ENCODE results near the gene GEN1. TPM values are rescaled to one million over a fixed set of nuclear protein-coding genes. Genes with fewer than 3 reads are reported as not detected.

Gene GEN1
- total and polyA plus RNA-seq, 2 donors (not counting 1 experiment from before 2014, with no cell fraction given): 16.7 to 105 TPM

DNA sequence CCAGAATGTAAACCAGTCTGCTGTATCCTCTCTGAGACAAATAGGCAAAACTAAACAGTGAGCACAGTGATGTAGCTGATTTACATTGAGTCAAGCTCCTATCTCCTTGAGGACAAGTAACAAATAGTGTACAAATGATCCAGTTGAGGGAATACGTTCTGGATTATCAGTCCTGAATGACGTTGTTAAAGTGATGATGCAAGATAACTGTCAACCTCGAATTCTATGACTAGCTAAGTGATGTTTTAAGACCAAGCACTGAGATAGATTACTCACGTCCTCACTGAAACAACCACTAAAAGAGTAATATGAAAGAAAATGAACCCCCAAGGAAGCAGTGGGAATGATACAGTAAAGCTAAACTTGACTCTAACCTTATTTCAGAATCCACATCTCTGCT lies 47.1 kb upstream of the GEN1 start:
- Histone ChIP-seq H3K27ac (ENCODE audit: low read length in 2 of 2) (no peak overlapping the region), H3K4me3 (ENCODE audit: control extremely low read depth in 1 of 5, extremely low read depth in 1 of 5, insufficient read depth in 1 of 5, low read depth in 2 of 5, low read length in 4 of 5) (no peak overlapping the region), H2AFZ (ENCODE audit: insufficient read depth, low read depth, low read length, poor library complexity, severe bottlenecking) (no peak overlapping the region), H3K9ac (ENCODE audit: low read length) (no peak overlapping the region), H3K4me1 (ENCODE audit: control insufficient read depth in 2 of 2, insufficient read depth in 2 of 2, low read length in 2 of 2) (no peaks in the 10 kb centered on the region), H3K9me3 (ENCODE audit: control extremely low read depth in 1 of 3, control insufficient read depth in 2 of 3, insufficient read depth in 1 of 3, low read length in 2 of 3) (no peaks in the 10 kb centered on the region), H3K79me2 (ENCODE audit: control insufficient read depth, insufficient read depth, low read length) (no peaks in the 10 kb centered on the region), H4K20me1 (ENCODE audit: control insufficient read depth, insufficient read depth, low read length, poor library complexity, severe bottlenecking) (peaks cover 12% of the 10 kb centered on the region), H3K4me2 (replicated peaks; ENCODE audit: low read depth, low read length, poor library complexity, severe bottlenecking) (no peak overlapping the region), H3K36me3 (replicated peaks in 1 of 2; ENCODE audit: control extremely low read depth in 1 of 2, control insufficient read depth in 1 of 2, extremely low read depth in 1 of 2, insufficient read depth in 2 of 2, low read length in 1 of 2) (peaks cover 32 to 81% of the 10 kb centered on the region in 2 experiments), H3K27me3 (replicated peaks in 1 of 4; ENCODE audit: control extremely low read depth in 1 of 4, control insufficient read depth in 3 of 4, insufficient read depth in 4 of 4, low read length in 3 of 4) (no peaks in the 10 kb centered on the region)
- DNase-seq (no peak), ATAC-seq (ENCODE audit: low read depth) (no peak)
- intact Hi-C loops (cut with micrococcal nuclease): no loop called here
- Mint-ChIP-seq H3K27me3 (no peaks in the 10 kb centered on the region), H3K27ac (no peak overlapping the region), H3K9me3 (ENCODE audit: insufficient read depth) (no peaks in the 10 kb centered on the region), H3K4me1 (no peaks in the 10 kb centered on the region), H3K4me3 (no peak overlapping the region)
- TF ChIP-seq EZH2 (IDR thresholded peaks at IDR 0.05; ENCODE audit: borderline replicate concordance, insufficient read depth, low read depth, low read length, poor library complexity, severe bottlenecking): no peak
- TF ChIP-seq, protein P1, sequence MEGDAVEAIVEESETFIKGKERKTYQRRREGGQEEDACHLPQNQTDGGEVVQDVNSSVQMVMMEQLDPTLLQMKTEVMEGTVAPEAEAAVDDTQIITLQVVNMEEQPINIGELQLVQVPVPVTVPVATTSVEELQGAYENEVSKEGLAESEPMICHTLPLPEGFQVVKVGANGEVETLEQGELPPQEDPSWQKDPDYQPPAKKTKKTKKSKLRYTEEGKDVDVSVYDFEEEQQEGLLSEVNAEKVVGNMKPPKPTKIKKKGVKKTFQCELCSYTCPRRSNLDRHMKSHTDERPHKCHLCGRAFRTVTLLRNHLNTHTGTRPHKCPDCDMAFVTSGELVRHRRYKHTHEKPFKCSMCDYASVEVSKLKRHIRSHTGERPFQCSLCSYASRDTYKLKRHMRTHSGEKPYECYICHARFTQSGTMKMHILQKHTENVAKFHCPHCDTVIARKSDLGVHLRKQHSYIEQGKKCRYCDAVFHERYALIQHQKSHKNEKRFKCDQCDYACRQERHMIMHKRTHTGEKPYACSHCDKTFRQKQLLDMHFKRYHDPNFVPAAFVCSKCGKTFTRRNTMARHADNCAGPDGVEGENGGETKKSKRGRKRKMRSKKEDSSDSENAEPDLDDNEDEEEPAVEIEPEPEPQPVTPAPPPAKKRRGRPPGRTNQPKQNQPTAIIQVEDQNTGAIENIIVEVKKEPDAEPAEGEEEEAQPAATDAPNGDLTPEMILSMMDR (IDR thresholded peaks at IDR 0.05): no peak
- no CpG with 5 or more reads among the region's 4 CpGs for WGBS (ENCODE audit: insufficient coverage)
- ChIA-PET CTCF (interaction anchor here (2.1 kb wide), 2 partner anchors 13 to 35 kb away, joined by 11 to 16 read pairs; no protein-coding TSS in a partner anchor), POLR2A (no interaction called here)

DNA sequence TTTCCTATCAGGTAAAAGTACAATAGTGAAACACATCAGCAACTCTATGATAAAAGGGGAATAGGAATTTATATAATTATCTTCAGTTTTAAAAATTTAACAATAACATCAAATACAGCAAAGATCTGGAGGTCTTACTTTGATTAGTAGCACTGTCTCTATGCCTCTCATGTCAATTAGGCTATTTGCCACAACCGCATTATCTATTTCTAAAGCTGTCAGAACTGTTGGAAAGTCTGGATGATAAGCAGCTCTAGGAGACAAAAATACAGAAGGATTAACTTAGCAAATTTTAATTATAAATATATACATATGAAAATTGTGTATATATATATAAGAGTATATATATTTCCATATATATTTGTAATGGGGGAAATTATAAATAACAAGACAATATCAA lies 45.4 kb upstream of the GEN1 start:
- H3K4me1 Mint-ChIP-seq: no peaks in the 10 kb centered on the region

More for the DNA sequence above, 45.4 kb upstream of the GEN1 start:
- DNase-seq (no peak), ATAC-seq (ENCODE audit: low read depth) (no peak)
- TF ChIP-seq, protein P1 (IDR thresholded peaks at IDR 0.05): no peak
- no peak for TF ChIP-seq EZH2 (IDR thresholded peaks at IDR 0.05; ENCODE audit: borderline replicate concordance, insufficient read depth, low read depth, low read length, poor library complexity, severe bottlenecking)
- Histone ChIP-seq H3K27ac (ENCODE audit: low read length in 2 of 2) (no peak overlapping the region), H2AFZ (ENCODE audit: insufficient read depth, low read depth, low read length, poor library complexity, severe bottlenecking) (no peak overlapping the region), H3K36me3 (replicated peaks in 1 of 2; ENCODE audit: control extremely low read depth in 1 of 2, control insufficient read depth in 1 of 2, extremely low read depth in 1 of 2, insufficient read depth in 2 of 2, low read length in 1 of 2) (peaks cover 34 to 80% of the 10 kb centered on the region in 2 experiments), H3K4me1 (ENCODE audit: control insufficient read depth in 2 of 2, insufficient read depth in 2 of 2, low read length in 2 of 2) (no peaks in the 10 kb centered on the region), H3K4me3 (ENCODE audit: control extremely low read depth in 1 of 5, extremely low read depth in 1 of 5, insufficient read depth in 1 of 5, low read depth in 2 of 5, low read length in 4 of 5) (no peak overlapping the region), H4K20me1 (ENCODE audit: control insufficient read depth, insufficient read depth, low read length, poor library complexity, severe bottlenecking) (peaks cover 12% of the 10 kb centered on the region), H3K9ac (ENCODE audit: low read length) (no peak overlapping the region), H3K4me2 (replicated peaks; ENCODE audit: low read depth, low read length, poor library complexity, severe bottlenecking) (no peak overlapping the region), H3K9me3 (ENCODE audit: control extremely low read depth in 1 of 3, control insufficient read depth in 2 of 3, insufficient read depth in 1 of 3, low read length in 2 of 3) (no peaks in the 10 kb centered on the region), H3K27me3 (replicated peaks in 1 of 4; ENCODE audit: control extremely low read depth in 1 of 4, control insufficient read depth in 3 of 4, insufficient read depth in 4 of 4, low read length in 3 of 4) (no peaks in the 10 kb centered on the region), H3K79me2 (ENCODE audit: control insufficient read depth, insufficient read depth, low read length) (peaks cover 4% of the 10 kb centered on the region)
- intact Hi-C loops (cut with micrococcal nuclease): no loop called here
- ChIA-PET POLR2A (no interaction called here), CTCF (interaction anchor here (1.6 to 2.6 kb wide), 2 partner anchors 11 to 37 kb away, joined by 4 to 11 read pairs; no protein-coding TSS in a partner anchor)
- H3K9me3 Mint-ChIP-seq (ENCODE audit: insufficient read depth): no peaks in the 10 kb centered on the region
- WGBS (ENCODE audit: insufficient coverage): no CpG with 5 or more reads among the region's 1 CpG
- no peaks in the 10 kb centered on the region for H3K27me3 Mint-ChIP-seq
- H3K27ac Mint-ChIP-seq: no peak overlapping the region
- H3K4me3 Mint-ChIP-seq: no peak overlapping the region

Measured in B cell (primary cell).